SK-N-SH (cell line): ENCODE measurements around the gene OR10G2. TPM values are rescaled to one million over a fixed set of nuclear protein-coding genes. Genes with fewer than 3 reads are reported as not detected.

ENCODE experiments used
- CTCF ChIA-PET: fragments of 300-600, 350-600 bp; formaldehyde crosslinking; extraction: SDS; loops from one replicate; lab custom pipeline; 2021; lab: Yijun Ruan, JAX
- POLR2A ChIA-PET: fragments of 350-600 bp; sonication (Branson Sonifier 250); formaldehyde crosslinking; extraction: SDS; loops from one replicate; lab custom pipeline; 2020; ENCODE audit warnings: antibody characterized with exemption, inconsistent platforms; lab: Yijun Ruan, JAX
- DNase-seq: peaks from one replicate; pipeline ENCODE4 v3.0.0; 2012
- H2AFZ ChIP-seq: fragments of 200-600 bp; sonication (generic); 2 replicates; pipeline ENCODE4 v1.8.1; 2016; ENCODE audit warnings: antibody characterized with exemption, mild to moderate bottlenecking, low read depth
- H3F3A ChIP-seq: fragments of 200-600 bp; sonication (generic); replicated peaks from 2 replicates; pipeline ENCODE3; 2016; ENCODE audit warnings: antibody characterized with exemption, mild to moderate bottlenecking; ENCODE audit not compliant: insufficient read depth
- H3K27ac ChIP-seq, 2 experiments: fragments of 200-500 bp in 1 of 2; fragments of 200-600 bp in 1 of 2; sonication (Bioruptor generic) in 1 of 2; sonication (generic), shearing (Covaris generic) in 1 of 2; 2 replicates each; pipeline versions ENCODE4 v1.5.1 to v1.6.1; 2014 to 2016; ENCODE audit warnings: low read depth in 2 of 2, inconsistent platforms in 1 of 2, low read length in 1 of 2, mild to moderate bottlenecking in 1 of 2, mixed read lengths in 1 of 2
- H3K27me3 ChIP-seq: fragments of 200-600 bp; sonication (generic), shearing (Covaris generic); 2 replicates; pipeline ENCODE4 v1.6.1; 2016; ENCODE audit warnings: mixed run types; ENCODE audit not compliant: insufficient read depth
- H3K36me3 ChIP-seq, 2 experiments: fragments of 200-500 bp in 1 of 2; fragments of 200-600 bp in 1 of 2; sonication (Bioruptor generic) in 1 of 2; sonication (generic) in 1 of 2; replicated peaks in 1 of 2; 2 replicates each; pipeline versions ENCODE3 to v1.5.1; 2014 to 2016; ENCODE audit warnings: low read length in 1 of 2, mild to moderate bottlenecking in 1 of 2; ENCODE audit not compliant: insufficient read depth in 2 of 2, control insufficient read depth in 1 of 2
- H3K4me1 ChIP-seq, 2 experiments: fragments of 200-500 bp in 1 of 2; fragments of 200-600 bp in 1 of 2; sonication (Bioruptor generic) in 1 of 2; sonication (generic), shearing (Covaris generic) in 1 of 2; 2 replicates each; pipeline versions ENCODE4 v1.5.1 to v1.6.1; 2014 to 2016; ENCODE audit warnings: low read depth in 1 of 2, low read length in 1 of 2, mixed run types in 1 of 2; ENCODE audit not compliant: insufficient read depth in 2 of 2, control insufficient read depth in 1 of 2
- H3K4me2 ChIP-seq: fragments of 200-600 bp; sonication (generic), shearing (Covaris generic); 2 replicates; pipeline ENCODE4 v1.6.1; 2017; ENCODE audit warnings: mixed run types
- H3K4me3 ChIP-seq, 2 experiments: fragments of 200-500 bp in 1 of 2; fragments of 200-600 bp in 1 of 2; sonication (Bioruptor generic) in 1 of 2; sonication (generic), shearing (Covaris generic) in 1 of 2; 2 replicates each; pipeline versions ENCODE4 v1.5.1 to v1.8.1; 2014 to 2016; ENCODE audit warnings: low read depth in 2 of 2, inconsistent platforms in 1 of 2, low read length in 1 of 2, mild to moderate bottlenecking in 1 of 2, mixed read lengths in 1 of 2, moderate library complexity in 1 of 2
- H3K79me2 ChIP-seq: fragments of 200-600 bp; sonication (generic); 2 replicates; pipeline ENCODE4 v1.8.1; 2017; ENCODE audit warnings: mild to moderate bottlenecking; ENCODE audit not compliant: insufficient read depth
- H3K9ac ChIP-seq: fragments of 200-600 bp; sonication (generic); 2 replicates; pipeline ENCODE4 v1.6.1; 2017; ENCODE audit warnings: mixed run types
- H3K9me2 ChIP-seq: fragments of 200-600 bp; sonication (generic); 2 replicates; pipeline ENCODE4 v1.6.1; 2017; ENCODE audit warnings: mixed run types
- H3K9me3 ChIP-seq: fragments of 200-600 bp; sonication (generic); 2 replicates; pipeline ENCODE4 v1.6.1; 2017; ENCODE audit warnings: mixed run types, mild to moderate bottlenecking, moderate library complexity
- H4K20me1 ChIP-seq: fragments of 200-600 bp; sonication (generic); 2 replicates; pipeline ENCODE4 v1.6.1; 2017; ENCODE audit warnings: mild to moderate bottlenecking, mixed run types; ENCODE audit not compliant: insufficient read depth
- CHD2 ChIP-seq: fragments of 150-350 bp; IDR thresholded peaks from 2 replicates; pipeline ENCODE4 v1.6.1; 2018; ENCODE audit warnings: low read length; ENCODE audit not compliant: partially characterized antibody
- ELF1 ChIP-seq: IDR thresholded peaks from 2 replicates; pipeline ENCODE4 v1.4.0; 2012
- EP300 ChIP-seq, 2 experiments: IDR thresholded peaks; 2 replicates each; pipeline versions ENCODE4 v1.4.0 to v1.6.1; 2012; ENCODE audit warnings: borderline replicate concordance in 1 of 2, low read depth in 1 of 2, low read length in 1 of 2
- GABPA ChIP-seq: IDR thresholded peaks from 2 replicates; pipeline ENCODE4 v1.4.0; 2012; ENCODE audit warnings: low read depth, mild to moderate bottlenecking
- JUND ChIP-seq: IDR thresholded peaks from 2 replicates; pipeline ENCODE4 v1.4.0; 2012
- MEF2A ChIP-seq: IDR thresholded peaks from 2 replicates; pipeline ENCODE4 v1.4.0; 2012; ENCODE audit warnings: low read depth, borderline replicate concordance
- NFIC ChIP-seq: IDR thresholded peaks from 2 replicates; pipeline ENCODE4 v1.4.0; 2012; ENCODE audit warnings: borderline replicate concordance
- RXRA ChIP-seq: IDR thresholded peaks from 2 replicates; pipeline ENCODE4 v1.4.0; 2012; ENCODE audit warnings: low read depth, mild to moderate bottlenecking, borderline replicate concordance
- YY1 ChIP-seq: IDR thresholded peaks from 2 replicates; pipeline ENCODE4 v1.4.0; 2012; ENCODE audit warnings: low read depth, mild to moderate bottlenecking
- WGBS: methylation state at CpG from one replicate; pipeline ENCODE4 v1.1.6; 2017; ENCODE audit warnings: low lambda C conversion rate; 5-methylcytosine and 5-hydroxymethylcytosine counted together
- polyA plus RNA-seq, 3 experiments: library from polyadenylated mRNA; depleted of rRNA; stranded (reverse); fragments of >200 nt; gene quantifications; 2 replicates each; pipeline ENCODE4 v1.2.3, GENCODE V29; 2012
- TF ChIP-seq, protein P1 (sequence below): IDR thresholded peaks from 2 replicates; pipeline ENCODE4 v1.4.0; 2012; ENCODE audit warnings: low read depth, borderline replicate concordance
- TF ChIP-seq, protein P2 (sequence below): IDR thresholded peaks from 2 replicates; pipeline ENCODE4 v1.4.0; 2012; ENCODE audit warnings: low read depth, borderline replicate concordance

Gene OR10G2
- polyA plus RNA-seq, 1 of the 3 experiments (the other 2 are of a cell fraction), result not detected

DNA sequence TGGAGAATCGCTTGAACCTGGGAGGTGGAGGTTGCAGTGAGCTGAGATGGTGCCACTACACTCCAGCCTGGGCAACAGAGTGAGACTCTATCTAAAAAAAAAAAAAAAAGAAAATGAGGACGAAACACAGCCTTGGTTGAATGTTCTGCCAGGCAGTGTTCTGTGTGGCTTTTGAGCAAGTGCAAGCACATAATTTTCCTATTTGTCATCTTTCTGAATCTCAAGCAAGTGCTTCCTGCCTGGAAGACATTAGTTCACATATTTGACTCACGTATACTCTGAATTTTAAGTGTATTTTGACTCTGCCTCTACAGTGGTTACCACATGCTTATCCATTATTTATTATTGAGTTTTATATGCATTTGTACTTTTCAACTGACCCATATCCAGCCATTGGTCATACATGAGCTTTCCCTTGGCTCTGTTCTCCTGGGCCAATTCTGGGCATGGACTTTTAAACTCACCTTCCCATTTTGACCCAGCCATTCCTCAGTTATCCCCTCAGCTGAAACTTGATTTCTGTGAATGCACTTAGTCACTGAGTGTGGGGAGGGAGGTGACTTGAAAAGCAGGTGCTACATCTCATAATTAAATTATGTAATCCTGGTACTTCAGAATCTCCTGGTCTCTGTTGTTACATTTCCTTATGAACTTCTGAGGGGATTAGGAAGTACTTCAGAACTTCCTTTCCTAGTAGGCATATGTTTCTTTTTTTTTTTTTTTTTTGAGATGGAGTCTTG lies 8.1 kb downstream of the OR10G2 start (continued):
- TF ChIP-seq, protein P1, sequence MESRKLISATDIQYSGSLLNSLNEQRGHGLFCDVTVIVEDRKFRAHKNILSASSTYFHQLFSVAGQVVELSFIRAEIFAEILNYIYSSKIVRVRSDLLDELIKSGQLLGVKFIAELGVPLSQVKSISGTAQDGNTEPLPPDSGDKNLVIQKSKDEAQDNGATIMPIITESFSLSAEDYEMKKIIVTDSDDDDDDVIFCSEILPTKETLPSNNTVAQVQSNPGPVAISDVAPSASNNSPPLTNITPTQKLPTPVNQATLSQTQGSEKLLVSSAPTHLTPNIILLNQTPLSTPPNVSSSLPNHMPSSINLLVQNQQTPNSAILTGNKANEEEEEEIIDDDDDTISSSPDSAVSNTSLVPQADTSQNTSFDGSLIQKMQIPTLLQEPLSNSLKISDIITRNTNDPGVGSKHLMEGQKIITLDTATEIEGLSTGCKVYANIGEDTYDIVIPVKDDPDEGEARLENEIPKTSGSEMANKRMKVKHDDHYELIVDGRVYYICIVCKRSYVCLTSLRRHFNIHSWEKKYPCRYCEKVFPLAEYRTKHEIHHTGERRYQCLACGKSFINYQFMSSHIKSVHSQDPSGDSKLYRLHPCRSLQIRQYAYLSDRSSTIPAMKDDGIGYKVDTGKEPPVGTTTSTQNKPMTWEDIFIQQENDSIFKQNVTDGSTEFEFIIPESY, result no peak
- TF ChIP-seq ELF1 (no peak), GABPA (no peak)

DNA sequence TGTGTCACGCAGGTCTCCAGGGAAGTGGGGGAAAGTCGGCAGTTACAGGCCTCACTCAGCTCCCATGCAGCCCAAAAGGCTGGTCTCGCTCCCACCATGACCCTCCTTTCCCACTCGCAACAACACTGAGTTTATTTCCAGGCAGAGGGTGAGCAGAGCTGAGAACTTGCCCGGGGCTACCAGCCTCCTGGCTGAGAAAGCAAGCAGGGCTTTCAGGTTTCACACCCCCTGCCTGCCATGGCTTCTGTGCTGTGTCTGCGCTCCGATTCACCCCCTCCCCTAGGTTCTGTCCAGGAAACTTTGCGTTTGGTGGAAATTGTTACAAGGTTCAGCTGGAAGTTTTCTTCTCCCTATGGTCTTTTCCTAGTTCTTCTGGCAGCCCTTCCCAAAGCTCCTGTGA lies 17.1 kb downstream of the OR10G2 start:
- Histone ChIP-seq H3K4me1 (no peaks in the 10 kb centered on the region), H3K4me3 (no peak overlapping the region), H3K9me3 (no peaks in the 10 kb centered on the region), H3K9ac (no peak overlapping the region), H3K27ac (no peak overlapping the region), H3K79me2 (no peaks in the 10 kb centered on the region), H2AFZ (no peak overlapping the region), H3K4me2 (no peak overlapping the region), H3K27me3 (peaks cover 6% of the 10 kb centered on the region; the same call in 1 of the 2 replicates), H4K20me1 (no peaks in the 10 kb centered on the region), H3K9me2 (no peaks in the 10 kb centered on the region), H3F3A (no peaks in the 10 kb centered on the region), H3K36me3 (no peaks in the 10 kb centered on the region)
- ChIA-PET CTCF (no interaction called here), POLR2A (no interaction called here)
- 9% methylated on average over 4 of the region's 8 CpGs for WGBS
- no peak for DNase-seq
- TF ChIP-seq, protein P2, sequence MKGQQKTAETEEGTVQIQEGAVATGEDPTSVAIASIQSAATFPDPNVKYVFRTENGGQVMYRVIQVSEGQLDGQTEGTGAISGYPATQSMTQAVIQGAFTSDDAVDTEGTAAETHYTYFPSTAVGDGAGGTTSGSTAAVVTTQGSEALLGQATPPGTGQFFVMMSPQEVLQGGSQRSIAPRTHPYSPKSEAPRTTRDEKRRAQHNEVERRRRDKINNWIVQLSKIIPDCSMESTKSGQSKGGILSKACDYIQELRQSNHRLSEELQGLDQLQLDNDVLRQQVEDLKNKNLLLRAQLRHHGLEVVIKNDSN, result no peak
- TF ChIP-seq EP300 (IDR thresholded peaks at IDR 0.05; ENCODE audit: borderline replicate concordance in 1 of 2, low read depth in 1 of 2, low read length in 1 of 2) (no peak), NFIC (no peak), ELF1 (no peak), YY1 (no peak), JUND (no peak), MEF2A (no peak), RXRA (no peak), CHD2 (no peak)
- TF ChIP-seq, protein P1, result no peak
